GM12892 (cell line): Measurements from ENCODE around the gene ZDHHC17.

Experiments used
- POLR2A ChIP-seq: IDR thresholded peaks from 2 replicates; pipeline ENCODE4 v1.6.1; 2011; ENCODE audit warnings: low read depth, low read length, control low read depth
- POLR2AphosphoS5 ChIP-seq: IDR thresholded peaks from 2 replicates; pipeline ENCODE4 v1.6.1; 2011; ENCODE audit warnings: low read depth, low read length, control low read depth
- TAF1 ChIP-seq: IDR thresholded peaks from 2 replicates; pipeline ENCODE4 v1.6.1; 2011; ENCODE audit warnings: low read depth, mild to moderate bottlenecking, control low read depth, low read length, borderline replicate concordance

DNA sequence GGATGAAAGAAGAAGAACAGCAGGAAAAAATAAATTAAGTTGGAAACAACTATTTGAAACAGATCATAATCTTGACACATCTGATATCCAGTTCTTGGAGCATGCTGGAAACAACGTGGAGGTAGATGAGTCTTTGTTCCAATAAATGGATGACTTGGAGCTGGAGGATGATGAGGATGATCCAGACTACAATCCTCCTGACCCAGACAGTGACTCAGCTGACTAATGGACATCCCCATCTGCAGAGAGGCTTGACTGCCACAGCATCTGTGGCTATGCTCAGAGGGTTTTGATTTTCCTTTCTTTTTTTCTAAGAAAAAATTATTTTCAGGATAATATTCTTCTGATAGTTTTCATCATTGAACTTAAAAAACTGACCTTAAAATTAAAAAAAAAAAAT is 6.2 kb upstream of the ZDHHC17 start:
- no peak for TF ChIP-seq TAF1
- TF ChIP-seq POLR2AphosphoS5: no peak
- TF ChIP-seq POLR2A: no peak
